Measurements from ENCODE around the gene ATP8A2.

The ATP8A2 gene

GRCh38 chr13:25963674-25964073, 591.9 kb downstream of the ATP8A2 start:
- Histone ChIP-seq H3K4me2 (no peak overlapping the region), H3K9me3 (replicated peaks in 1 of 11) (no peaks in the 10 kb centered on the region; a peak in 1 of 22 replicates), H3K36me3 (no peaks in the 10 kb centered on the region), H3K27ac (no peak overlapping the region), H3K4me3 (no peak overlapping the region), H3K27me3 (no peaks in the 10 kb centered on the region), H3K4me1 (peaks cover 0 to 7% (median 6%) of the 10 kb centered on the region in 10 experiments; a peak in 14 of 20 replicates), H4K20me1 (no peaks in the 10 kb centered on the region), H3K9ac (no peak overlapping the region)
- TF ChIP-seq Cebpa-rat (IDR thresholded peaks at IDR 0.05) = no peak

GRCh38 chr13:25965596-25965995, 593.8 kb downstream of the ATP8A2 start:
- Histone ChIP-seq H3K9me3 (replicated peaks in 1 of 11) (no peaks in the 10 kb centered on the region), H3K27ac (no peak overlapping the region), H4K20me1 (no peaks in the 10 kb centered on the region), H3K4me3 (no peak overlapping the region), H3K4me2 (no peak overlapping the region), H3K27me3 (no peaks in the 10 kb centered on the region), H3K9ac (no peak overlapping the region), H3K4me1 (peaks cover 0 to 4% (median 0%) of the 10 kb centered on the region in 10 experiments; a peak in 2 of 20 replicates), H3K36me3 (no peaks in the 10 kb centered on the region)
- TF ChIP-seq Cebpa-rat (IDR thresholded peaks at IDR 0.05) = no peak

GRCh38 chr13:25966086-25966485, 594.3 kb downstream of the ATP8A2 start:
- Histone ChIP-seq H3K4me1 (peaks cover 0 to 9% (median 2%) of the 10 kb centered on the region in 10 experiments; a peak in 13 of 20 replicates), H3K27me3 (no peaks in the 10 kb centered on the region), H3K9me3 (replicated peaks in 1 of 11) (no peaks in the 10 kb centered on the region), H3K9ac (no peak overlapping the region), H3K27ac (no peak overlapping the region), H3K4me3 (no peak overlapping the region), H3K36me3 (no peaks in the 10 kb centered on the region), H4K20me1 (no peaks in the 10 kb centered on the region), H3K4me2 (no peak overlapping the region)
- TF ChIP-seq Cebpa-rat (IDR thresholded peaks at IDR 0.05) = no peak

DNA sequence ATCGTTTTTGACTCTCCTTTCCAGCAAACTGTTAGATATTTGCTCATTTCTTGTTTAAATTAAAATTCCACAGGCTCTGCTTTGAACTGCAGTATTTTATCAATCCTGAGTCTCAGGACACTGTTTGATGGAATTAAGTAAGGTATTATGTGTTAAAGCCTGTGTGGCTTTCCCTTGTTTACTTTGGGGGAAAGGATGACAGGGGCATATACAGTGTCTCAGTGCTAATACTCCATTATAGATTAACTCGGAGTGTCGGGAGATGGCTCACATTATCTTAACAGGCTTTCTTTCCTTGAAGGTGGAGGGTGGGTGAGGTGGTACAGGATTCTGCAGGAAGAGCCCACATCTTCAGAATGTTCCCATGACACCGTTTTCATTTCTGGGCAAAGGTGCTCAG, 595.4 kb downstream of the ATP8A2 start:
- Histone ChIP-seq H3K4me2 (no peak overlapping the region), H3K4me3 (no peak overlapping the region), H3K9ac (no peak overlapping the region), H3K4me1 (peaks cover 6 to 19% (median 12%) of the 10 kb centered on the region in 10 experiments; a peak in 18 of 20 replicates), H3K9me3 (replicated peaks in 1 of 11) (no peaks in the 10 kb centered on the region), H3K36me3 (no peaks in the 10 kb centered on the region), H3K27ac (no peak overlapping the region), H3K27me3 (no peaks in the 10 kb centered on the region), H4K20me1 (no peaks in the 10 kb centered on the region)
- TF ChIP-seq Cebpa-rat (IDR thresholded peaks at IDR 0.05) = no peak

DNA sequence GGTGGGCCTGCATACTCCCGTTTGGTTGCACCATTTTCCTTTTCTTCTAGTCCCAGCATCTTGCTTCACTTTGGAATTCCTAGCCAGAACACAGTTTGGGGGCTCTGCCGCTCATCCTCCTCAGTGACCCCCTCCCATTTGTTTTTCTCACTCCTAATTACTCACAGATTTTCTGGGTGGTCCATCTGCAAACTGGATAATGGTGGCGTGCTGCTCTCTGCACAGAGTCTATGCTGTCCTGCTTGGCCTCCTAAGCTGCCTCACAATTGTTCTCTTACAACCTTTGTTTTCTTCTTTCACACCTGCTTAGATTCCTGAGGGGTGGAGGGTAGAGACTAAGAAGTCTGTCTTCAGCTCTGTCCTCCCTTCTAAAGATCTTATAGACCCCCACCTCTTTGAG, 599.3 kb downstream of the ATP8A2 start:
- Histone ChIP-seq H3K9ac (peak overlapping the region in 1 of 11 experiments; percentile 34; a peak in 1 of 22 replicates), H3K4me3 (no peak overlapping the region), H4K20me1 (no peaks in the 10 kb centered on the region), H3K27ac (0 out of 22 replicates have a peak overlapping the region, but pooled peaks of 1 of the 11 experiments have one; percentile 0), H3K36me3 (no peaks in the 10 kb centered on the region), H3K4me2 (peak overlapping the region in 9 of 11 experiments; percentile 19 to 72 (median 56); a peak in 17 of 22 replicates), H3K4me1 (peaks cover 6 to 32% (median 17%) of the 10 kb centered on the region in 10 experiments; a peak in 18 of 20 replicates), H3K27me3 (no peaks in the 10 kb centered on the region), H3K9me3 (replicated peaks in 1 of 11) (no peaks in the 10 kb centered on the region)
- no peak for TF ChIP-seq Cebpa-rat (IDR thresholded peaks at IDR 0.05)

- Histone ChIP-seq H4K20me1 (no peaks in the 10 kb centered on the region), H3K27ac (0 out of 22 replicates have a peak overlapping the region, but pooled peaks of 1 of the 11 experiments have one; percentile 26), H3K9me3 (replicated peaks in 1 of 11) (no peaks in the 10 kb centered on the region), H3K27me3 (no peaks in the 10 kb centered on the region), H3K9ac (peak overlapping the region in 1 of 11 experiments; percentile 34; a peak in 2 of 22 replicates), H3K4me2 (peak overlapping the region in 10 of 11 experiments; percentile 19 to 72 (median 54); a peak in 20 of 22 replicates), H3K36me3 (no peaks in the 10 kb centered on the region), H3K4me1 (peaks cover 6 to 32% (median 17%) of the 10 kb centered on the region in 10 experiments; a peak in 18 of 20 replicates), H3K4me3 (no peak overlapping the region)
- peak in 1 of 11 experiments; percentile 61; a peak in 1 of 22 replicates for TF ChIP-seq Cebpa-rat (IDR thresholded peaks at IDR 0.05)
These were observed 599.8 kb downstream of the ATP8A2 start for GRCh38 chr13:25971459-25972145.

- no peak overlapping the region for H3K27ac ChIP-seq
- no peak overlapping the region for H3K9ac ChIP-seq
- H3K36me3 ChIP-seq = no peaks in the 10 kb centered on the region
- H4K20me1 ChIP-seq = no peaks in the 10 kb centered on the region
- no peak for TF ChIP-seq Cebpa-rat (IDR thresholded peaks at IDR 0.05)
- H3K4me2 ChIP-seq = no peak overlapping the region
- no peak overlapping the region for H3K4me3 ChIP-seq
- H3K9me3 ChIP-seq (replicated peaks in 1 of 11) = no peaks in the 10 kb centered on the region; a peak in 1 of 22 replicates
- peaks cover 12 to 39% (median 23%) of the 10 kb centered on the region in 10 experiments for H3K4me1 ChIP-seq
- H3K27me3 ChIP-seq = no peaks in the 10 kb centered on the region
These were observed 601.3 kb downstream of the ATP8A2 start for GRCh38 chr13:25973085-25973484.

DNA sequence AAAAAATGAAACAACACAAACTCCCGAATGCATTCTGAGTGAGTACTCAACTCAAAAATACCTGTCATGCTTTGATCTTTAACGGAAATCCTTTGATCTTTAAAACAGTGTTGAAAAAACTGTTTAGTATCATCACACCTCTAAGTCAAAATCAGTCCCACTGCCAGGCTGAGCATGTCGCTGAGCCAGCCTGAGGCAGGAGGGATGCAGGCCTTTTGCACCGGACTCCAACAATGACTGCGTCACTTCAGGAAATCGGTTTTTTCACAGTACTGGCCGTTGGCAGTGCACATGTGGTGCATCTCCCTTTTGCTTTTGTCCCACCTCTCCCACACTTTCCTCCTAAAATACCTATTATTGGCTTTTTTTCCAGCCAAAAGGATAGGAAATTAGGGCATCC, 601.8 kb downstream of the ATP8A2 start:
- H4K20me1 ChIP-seq = no peaks in the 10 kb centered on the region
- no peak overlapping the region for H3K4me3 ChIP-seq
- H3K36me3 ChIP-seq = no peaks in the 10 kb centered on the region
- no peak overlapping the region for H3K9ac ChIP-seq
- peaks cover 12 to 39% (median 23%) of the 10 kb centered on the region in 10 experiments for H3K4me1 ChIP-seq
- no peak overlapping the region for H3K27ac ChIP-seq
- H3K9me3 ChIP-seq (replicated peaks in 1 of 11) = peaks cover 0 to 5% (median 0%) of the 10 kb centered on the region in 11 experiments; a peak in 3 of 22 replicates
- TF ChIP-seq Cebpa-rat (IDR thresholded peaks at IDR 0.05) = no peak
- H3K4me2 ChIP-seq = no peak overlapping the region
- H3K27me3 ChIP-seq = no peaks in the 10 kb centered on the region

- Histone ChIP-seq H4K20me1 (no peaks in the 10 kb centered on the region), H3K4me3 (no peak overlapping the region), H3K27me3 (no peaks in the 10 kb centered on the region), H3K36me3 (no peaks in the 10 kb centered on the region), H3K27ac (no peak overlapping the region), H3K9ac (no peak overlapping the region), H3K9me3 (replicated peaks in 1 of 11) (peaks cover 0 to 5% (median 0%) of the 10 kb centered on the region in 11 experiments; a peak in 3 of 22 replicates), H3K4me2 (peak overlapping the region; percentile 29 to 63 (median 47); a peak in 20 of 22 replicates), H3K4me1 (peaks cover 6 to 20% (median 11%) of the 10 kb centered on the region in 10 experiments; a peak in 19 of 20 replicates)
- no peak for TF ChIP-seq Cebpa-rat (IDR thresholded peaks at IDR 0.05)
These were observed 605.4 kb downstream of the ATP8A2 start for GRCh38 chr13:25977216-25977615.
